Uterus (tissue), 4 donors: ENCODE data around the gene ATL3. TPM values are rescaled to one million over a fixed set of nuclear protein-coding genes. Genes with fewer than 3 reads are reported as not detected.
"Not testable (repeated sequence)": the region's sequence is repeated elsewhere in the genome, so short reads cannot be mapped to it uniquely, and the experiment has no call there.

Source experiments
- DNase-seq, 2 donors: peaks; one replicate each; pipeline ENCODE4 v3.0.0-alpha.2; 2019 to 2020
- H3K27ac ChIP-seq, 2 donors: fragments of 200-600 bp; sonication (generic); 1 replicate in 1 of 2; 2 replicates in 1 of 2; pipeline ENCODE4 v1.5.1; 2016 to 2018
- H3K27me3 ChIP-seq, 2 donors: fragments of 200-600 bp; sonication (generic); one replicate each; pipeline ENCODE4 v1.5.1; 2018 to 2019; ENCODE audit warnings: control low read depth in 1 of 2
- H3K36me3 ChIP-seq, 2 donors: fragments of 200-600 bp; sonication (generic); one replicate each; pipeline ENCODE4 v1.5.1; 2019; ENCODE audit warnings: control low read depth in 1 of 2
- H3K4me1 ChIP-seq, 2 donors: fragments of 200-600 bp; sonication (generic); one replicate each; pipeline ENCODE4 v1.5.1; 2018 to 2019; ENCODE audit warnings: control low read depth in 1 of 2
- H3K4me3 ChIP-seq, 2 donors: fragments of 200-600 bp; sonication (generic); 1 replicate in 1 of 2; 2 replicates in 1 of 2; pipeline ENCODE4 v1.5.1; 2018 to 2019; ENCODE audit warnings: mild to moderate bottlenecking in 1 of 2
- H3K9me3 ChIP-seq, 2 donors: fragments of 200-600 bp; sonication (generic); one replicate each; pipeline ENCODE4 v1.5.1; 2019; ENCODE audit warnings: control low read depth in 1 of 2
- CTCF ChIP-seq, 4 experiments: fragments of 200-600 bp in 2 of 4; fragments of 450-650 bp in 2 of 4; sonication (generic) in 2 of 4; IDR thresholded peaks; one replicate each; pipeline ENCODE4 v1.5.1; 2016 to 2019; ENCODE audit warnings: antibody characterized with exemption in 4 of 4, mild to moderate bottlenecking in 2 of 4, moderate library complexity in 1 of 4
- POLR2A ChIP-seq, 2 donors: fragments of 450-650 bp; IDR thresholded peaks; one replicate each; pipeline ENCODE4 v1.6.1; 2016; ENCODE audit warnings: antibody characterized with exemption in 2 of 2, mild to moderate bottlenecking in 1 of 2, moderate library complexity in 1 of 2
- intact Hi-C: fragments of 100-400 bp; cut with DNase I; formaldehyde crosslinking; loops from one replicate; pipeline ENCODE4 v1.15.1; 2023; ENCODE audit warnings: low total_unique reads
- total RNA-seq, 4 donors: library from RNA; depleted of rRNA in 3 of 4; stranded (reverse); fragments of >200 nt in 3 of 4; gene quantifications; one replicate each; pipeline versions ENCODE4 v1.1.0 to v1.2.4, GENCODE V29; 2014 to 2023
- donor health status: DM: yes; HTN: yes; CAD: no.

Gene ATL3
- total RNA-seq, 4 donors from 2014 or later, result 49.4 to 158 (median 87.6) TPM

- TF ChIP-seq CTCF (IDR thresholded peaks at IDR 0.05) (no peak), POLR2A (IDR thresholded peaks at IDR 0.05) (no peak)
- Histone ChIP-seq H3K27ac (no peak overlapping the region), H3K36me3 (no peaks in the 10 kb centered on the region), H3K27me3 (no peaks in the 10 kb centered on the region), H3K4me3 (no peak overlapping the region), H3K4me1 (peaks cover 0 to 3% of the 10 kb centered on the region in 2 donors), H3K9me3 (no peaks in the 10 kb centered on the region)
- intact Hi-C loops, result no loop called here
- DNase-seq, result no peak
Observed at GRCh38 chr11:63660972-63661371, 10.2 kb downstream of the ATL3 start.

GRCh38 chr11:63652671-63653070, 18.5 kb downstream of the ATL3 start:
- intact Hi-C loops, result no loop called here
- no peak for DNase-seq
- Histone ChIP-seq H3K4me3 (no peak overlapping the region), H3K4me1 (no peaks in the 10 kb centered on the region), H3K9me3 (no peaks in the 10 kb centered on the region), H3K27me3 (no peaks in the 10 kb centered on the region), H3K27ac (no peak overlapping the region), H3K36me3 (no peaks in the 10 kb centered on the region)
- TF ChIP-seq CTCF (IDR thresholded peaks at IDR 0.05), result no peak
- TF ChIP-seq POLR2A (IDR thresholded peaks at IDR 0.05), result no peak

- no peak for DNase-seq
- intact Hi-C loops, result no loop called here
- Histone ChIP-seq H3K9me3 (no peaks in the 10 kb centered on the region), H3K36me3 (no peaks in the 10 kb centered on the region), H3K27ac (no peak overlapping the region), H3K4me1 (no peaks in the 10 kb centered on the region), H3K4me3 (no peak overlapping the region), H3K27me3 (no peaks in the 10 kb centered on the region)
- TF ChIP-seq CTCF (IDR thresholded peaks at IDR 0.05) (no peak), POLR2A (IDR thresholded peaks at IDR 0.05) (no peak)
Observed at GRCh38 chr11:63643205-63643604, 28.0 kb downstream of the ATL3 start.

- Histone ChIP-seq H3K27me3 (no peaks in the 10 kb centered on the region), H3K4me1 (no peaks in the 10 kb centered on the region), H3K4me3 (no peak overlapping the region), H3K9me3 (no peaks in the 10 kb centered on the region), H3K27ac (no peak overlapping the region), H3K36me3 (no peaks in the 10 kb centered on the region)
- DNase-seq, result no peak
- intact Hi-C loops, result no loop called here
- no peak for TF ChIP-seq POLR2A (IDR thresholded peaks at IDR 0.05)
- TF ChIP-seq CTCF (IDR thresholded peaks at IDR 0.05), result peak in 1 of 4 experiments; percentile 5
Observed at GRCh38 chr11:63641727-63642126, 29.4 kb downstream of the ATL3 start.

GRCh38 chr11:63639199-63639832, 31.9 kb downstream of the ATL3 start:
- Histone ChIP-seq H3K27ac (peak overlapping the region; percentile 9 to 47), H3K36me3 (no peaks in the 10 kb centered on the region), H3K27me3 (no peaks in the 10 kb centered on the region), H3K4me3 (no peak overlapping the region), H3K9me3 (no peaks in the 10 kb centered on the region), H3K4me1 (no peaks in the 10 kb centered on the region)
- no peak for DNase-seq
- TF ChIP-seq CTCF (IDR thresholded peaks at IDR 0.05) (peak; percentile 21 to 40 (median 35)), POLR2A (IDR thresholded peaks at IDR 0.05) (no peak)
- intact Hi-C loops, result loop anchor here (5.0 kb wide), 1 partner anchor 162 kb away; no protein-coding TSS in a partner anchor

- H3K9me3 ChIP-seq, H3K27me3 ChIP-seq, H3K27ac ChIP-seq, DNase-seq, H3K36me3 ChIP-seq, H3K4me1 ChIP-seq, H3K4me3 ChIP-seq: not testable (repeated sequence)
- intact Hi-C loops, result loop anchor here (5.0 kb wide), 1 partner anchor 161 kb away; no protein-coding TSS in a partner anchor
Observed at GRCh38 chr11:63638436-63638835, 32.7 kb downstream of the ATL3 start.
